Activated T-helper 17 cell treated with anti-CD3 and anti-CD28 coated beads, Interleukin-2, amount 50 U/mL, for 72 hours (primary cell): ENCODE data around the gene GOLGA2. TPM values are rescaled to one million over a fixed set of nuclear protein-coding genes. Genes with fewer than 3 reads are reported as not detected.

ENCODE experiments used
- ATAC-seq: fragments of 150-1000 bp; cut with Tn5 transposase; replicated peaks from 2 replicates; pipeline ENCODE4 v1.10.0; 2021; ENCODE audit warnings: mild to moderate bottlenecking, moderate library complexity
- H3K27ac Mint-ChIP-seq: one replicate; pipeline ENCODE4 v1.8.0; 2022; ENCODE audit warnings: mixed read lengths
- H3K27me3 Mint-ChIP-seq: one replicate; pipeline ENCODE4 v1.8.0; 2022; ENCODE audit warnings: mixed read lengths
- H3K36me3 Mint-ChIP-seq: one replicate; pipeline ENCODE4 v1.8.0; 2022; ENCODE audit warnings: low read depth, mild to moderate bottlenecking, mixed read lengths
- H3K4me1 Mint-ChIP-seq: one replicate; pipeline ENCODE4 v1.8.0; 2022; ENCODE audit warnings: mixed read lengths
- H3K4me3 Mint-ChIP-seq: one replicate; pipeline ENCODE4 v1.8.0; 2022; ENCODE audit warnings: mild to moderate bottlenecking, mixed read lengths
- H3K9me3 Mint-ChIP-seq: one replicate; pipeline ENCODE4 v1.8.0; 2022; ENCODE audit warnings: mixed read lengths
- total RNA-seq, 2 donors: library from RNA; stranded (reverse); gene quantifications; one replicate each; pipeline ENCODE4 v1.2.3, GENCODE V29; 2022

The GOLGA2 gene
- 10 to 100 TPM; 31.2 to 60.0 TPM for total RNA-seq

- H3K4me1 Mint-ChIP-seq: peaks cover 27% of the 10 kb centered on the region
- peaks cover 51% of the 10 kb centered on the region for H3K36me3 Mint-ChIP-seq
- peak within 1 kb of the TSS; percentile 100 for H3K27ac Mint-ChIP-seq
- H3K4me3 Mint-ChIP-seq: peak within 1 kb of the TSS; percentile 99
- H3K9me3 Mint-ChIP-seq: no peaks in the 10 kb centered on the region
- no peaks in the 10 kb centered on the region for H3K27me3 Mint-ChIP-seq
- ATAC-seq: peak; percentile 68
Observed at GRCh38 chr9:128275198-128276007, at the start of gene GOLGA2. Gene GOLGA2, minus strand, starts transcription at chr9:128276007. Its CDS starts 31 bp downstream, at chr9:128275976.

DNA sequence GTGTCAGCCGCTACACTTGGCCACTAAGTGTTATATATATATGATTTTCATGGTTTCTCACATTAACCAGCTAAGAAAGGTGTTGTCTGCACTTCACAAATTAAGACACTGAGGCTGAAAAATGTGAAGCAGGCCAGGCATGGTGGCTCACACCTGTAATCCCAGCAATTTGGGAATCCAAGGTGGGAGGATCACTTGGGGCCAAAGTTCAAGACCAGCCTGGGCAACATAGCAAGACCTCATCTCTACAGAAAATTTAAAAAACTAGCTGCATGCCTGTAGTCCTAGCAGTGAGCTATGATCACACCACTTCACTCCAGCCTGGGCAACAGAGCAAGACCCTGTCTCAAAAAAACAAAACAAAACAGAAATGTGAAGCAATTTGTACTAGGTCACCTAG lies 48.6 kb upstream of the GOLGA2 start:
- Mint-ChIP-seq H3K4me1 (peaks cover 8% of the 10 kb centered on the region), H3K9me3 (no peaks in the 10 kb centered on the region), H3K27me3 (no peaks in the 10 kb centered on the region), H3K36me3 (peaks cover 39% of the 10 kb centered on the region), H3K27ac (peak overlapping the region; percentile 33), H3K4me3 (peak overlapping the region; percentile 88)
- ATAC-seq: no peak

DNA sequence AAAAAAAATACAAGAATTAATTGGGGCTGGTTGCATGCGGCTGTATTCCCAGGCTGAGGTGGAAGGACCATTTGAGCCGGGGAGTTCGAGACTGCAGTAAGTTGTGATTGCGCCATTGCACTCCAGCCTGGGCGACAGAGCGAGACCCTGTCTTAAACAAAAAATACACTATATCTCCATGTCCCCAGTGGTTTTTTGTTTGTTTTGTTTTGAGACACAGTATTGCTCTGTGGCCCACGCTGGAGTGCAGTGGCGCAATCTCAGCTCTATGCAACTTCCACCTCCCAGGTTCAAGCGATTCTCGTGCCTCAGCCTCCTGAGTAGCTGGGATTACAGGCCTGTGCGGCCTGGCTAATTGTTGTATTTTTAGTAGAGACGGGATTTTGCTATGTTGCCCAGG lies 48.0 kb upstream of the GOLGA2 start:
- H3K4me3 Mint-ChIP-seq: peak overlapping the region; percentile 88
- H3K36me3 Mint-ChIP-seq: peaks cover 39% of the 10 kb centered on the region
- peaks cover 8% of the 10 kb centered on the region for H3K4me1 Mint-ChIP-seq
- ATAC-seq: no peak
- peak overlapping the region; percentile 98 for H3K27ac Mint-ChIP-seq
- H3K9me3 Mint-ChIP-seq: no peaks in the 10 kb centered on the region
- H3K27me3 Mint-ChIP-seq: no peaks in the 10 kb centered on the region

DNA sequence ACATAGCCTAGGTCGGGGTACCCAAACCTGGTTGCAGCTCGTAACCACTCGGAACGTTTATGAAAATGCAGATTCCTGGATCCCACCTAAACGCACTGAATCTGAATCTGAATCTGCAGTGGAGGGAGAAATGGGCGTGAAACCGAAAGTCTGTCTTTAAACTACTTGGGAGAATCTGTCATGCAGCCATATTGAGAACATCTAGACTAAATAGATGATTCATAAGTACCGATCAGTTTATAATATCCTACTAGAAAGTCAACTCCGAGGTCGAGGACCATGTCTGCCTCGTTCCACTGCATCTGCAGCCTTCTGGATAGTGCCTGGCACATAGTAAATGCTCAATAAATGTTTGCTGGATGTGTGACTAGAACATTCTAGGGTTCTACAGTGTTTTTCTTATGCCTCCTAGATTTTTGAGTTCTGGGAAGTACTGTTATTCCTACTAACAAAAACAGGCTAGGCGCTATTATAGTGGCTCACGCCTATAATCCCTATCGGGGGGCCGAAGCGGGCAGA lies 47.5 kb upstream of the GOLGA2 start:
- ATAC-seq: peak; percentile 38
- peaks cover 39% of the 10 kb centered on the region for H3K36me3 Mint-ChIP-seq
- no peaks in the 10 kb centered on the region for H3K9me3 Mint-ChIP-seq

GRCh38 chr9:128322404-128323211 lies 46.8 kb upstream of the GOLGA2 start, which contains the start of the genes COQ4 and TRUB2:
Gene COQ4, plus strand, starts transcription at chr9:128322839. Its CDS starts 20 bp downstream, at chr9:128322859.
Gene TRUB2, minus strand, starts transcription at chr9:128322447. Its CDS starts 39 bp downstream, at chr9:128322408.
- Mint-ChIP-seq H3K36me3 (peaks cover 37% of the 10 kb centered on the region), H3K4me3 (peak within 1 kb of the TSS; percentile 88), H3K9me3 (no peaks in the 10 kb centered on the region), H3K4me1 (peaks cover 8% of the 10 kb centered on the region), H3K27ac (peak within 1 kb of the TSS; percentile 98), H3K27me3 (no peaks in the 10 kb centered on the region)
- ATAC-seq: peak; percentile 90

More for the DNA sequence above, 47.5 kb upstream of the GOLGA2 start:
- Mint-ChIP-seq H3K4me1 (peaks cover 8% of the 10 kb centered on the region), H3K27me3 (no peaks in the 10 kb centered on the region), H3K4me3 (peak overlapping the region; percentile 88), H3K27ac (peak overlapping the region; percentile 98)

DNA sequence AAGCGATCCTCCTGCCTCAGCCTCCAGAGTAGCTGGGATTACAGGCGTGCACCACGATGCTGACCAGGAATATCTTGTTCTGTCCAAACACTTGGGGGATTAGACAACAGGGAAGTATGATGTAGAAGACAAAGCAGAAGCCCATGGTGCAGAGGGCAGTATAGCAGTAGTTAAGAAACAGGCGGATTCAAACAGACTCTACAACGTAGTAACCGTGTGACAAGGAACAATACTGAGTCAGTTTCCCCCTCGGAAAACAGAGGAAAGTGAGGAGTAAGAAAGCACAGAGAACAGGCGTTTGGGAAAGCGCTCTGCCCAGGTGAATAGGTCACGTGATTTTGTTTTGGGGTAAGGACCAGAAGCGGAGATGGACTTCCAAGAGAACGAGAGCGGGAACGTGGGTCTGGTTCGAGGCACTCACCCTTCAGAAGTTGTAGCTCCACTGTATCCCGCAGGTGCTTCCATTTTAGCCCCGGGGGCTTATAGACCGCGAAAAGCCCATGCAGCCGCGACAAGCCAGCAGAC lies 46.1 kb upstream of the GOLGA2 start:
- no peaks in the 10 kb centered on the region for H3K9me3 Mint-ChIP-seq
- H3K4me1 Mint-ChIP-seq: peaks cover 8% of the 10 kb centered on the region
- no peaks in the 10 kb centered on the region for H3K27me3 Mint-ChIP-seq
- peaks cover 42% of the 10 kb centered on the region for H3K36me3 Mint-ChIP-seq
- ATAC-seq: peak; percentile 7
- peak overlapping the region; percentile 88 for H3K4me3 Mint-ChIP-seq
- peak overlapping the region; percentile 98 for H3K27ac Mint-ChIP-seq

DNA sequence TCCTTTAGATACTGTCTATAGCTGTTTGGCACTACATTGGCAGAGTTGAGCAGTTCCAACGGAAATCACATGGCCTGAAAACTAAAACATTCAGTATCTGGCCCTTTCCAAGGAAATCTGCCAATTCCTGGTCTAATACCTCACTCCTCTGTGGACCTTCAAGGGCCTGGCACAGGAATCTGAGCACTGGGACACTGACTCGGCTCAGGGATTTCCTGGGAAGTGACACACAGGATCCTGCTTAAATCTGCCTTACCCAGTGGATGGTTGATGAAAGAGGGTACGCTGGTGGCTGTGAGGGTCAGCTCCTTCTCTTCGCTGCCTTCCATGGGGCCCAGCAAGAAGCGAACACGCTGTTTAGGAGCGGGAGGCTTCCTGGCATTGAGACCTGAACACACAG lies 45.5 kb upstream of the GOLGA2 start:
- H3K4me3 Mint-ChIP-seq: peak overlapping the region; percentile 88
- ATAC-seq: no peak
- H3K4me1 Mint-ChIP-seq: peaks cover 8% of the 10 kb centered on the region
- no peaks in the 10 kb centered on the region for H3K9me3 Mint-ChIP-seq
- H3K27ac Mint-ChIP-seq: peak overlapping the region; percentile 98
- H3K27me3 Mint-ChIP-seq: no peaks in the 10 kb centered on the region
- H3K36me3 Mint-ChIP-seq: peaks cover 48% of the 10 kb centered on the region

DNA sequence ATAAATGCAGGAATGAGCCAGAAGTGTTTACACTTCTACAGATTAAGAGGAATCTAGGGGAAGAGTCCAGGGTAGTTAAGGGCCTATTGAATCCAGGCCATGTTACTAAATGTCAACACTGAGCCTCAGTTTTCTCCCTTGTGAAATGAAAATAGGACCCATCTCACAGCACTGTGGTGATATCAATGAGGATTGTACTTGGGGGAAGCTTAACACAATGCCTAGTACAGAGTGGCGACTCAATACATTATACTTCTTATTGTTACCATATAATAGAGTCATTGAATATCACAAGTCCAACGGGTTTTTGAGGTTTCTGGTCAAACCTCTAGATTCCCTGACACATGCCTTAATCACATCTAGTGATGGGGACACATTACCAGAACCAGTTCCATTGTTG lies 41.8 kb upstream of the GOLGA2 start:
- peaks cover 68% of the 10 kb centered on the region for H3K36me3 Mint-ChIP-seq

DNA sequence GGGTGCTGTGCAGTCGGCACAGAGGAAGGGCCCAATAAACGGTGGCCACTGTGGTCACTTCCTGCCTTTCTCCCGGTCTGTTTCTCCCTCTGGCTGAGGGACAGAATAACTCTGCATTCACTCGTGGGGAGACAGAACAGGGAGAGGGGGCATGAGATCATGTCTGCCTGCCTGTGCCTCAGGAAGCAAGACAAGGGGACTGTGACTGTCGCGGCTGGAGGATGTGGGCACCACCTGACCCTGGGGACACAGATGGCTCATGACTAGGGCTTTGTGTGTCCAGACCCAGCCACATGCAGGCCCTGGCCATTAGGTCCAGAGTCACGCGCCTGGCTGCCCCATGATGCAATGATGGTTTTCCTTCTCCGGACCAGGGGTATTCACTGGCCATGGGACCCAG lies 40.6 kb upstream of the GOLGA2 start:
- no peaks in the 10 kb centered on the region for H3K9me3 Mint-ChIP-seq
- H3K36me3 Mint-ChIP-seq: peaks cover 68% of the 10 kb centered on the region
- no peak for ATAC-seq
- H3K27me3 Mint-ChIP-seq: no peaks in the 10 kb centered on the region
- no peak overlapping the region for H3K27ac Mint-ChIP-seq
- no peaks in the 10 kb centered on the region for H3K4me1 Mint-ChIP-seq
- no peak overlapping the region for H3K4me3 Mint-ChIP-seq

More for the DNA sequence above, 41.8 kb upstream of the GOLGA2 start:
- no peaks in the 10 kb centered on the region for H3K4me1 Mint-ChIP-seq
- ATAC-seq: no peak
- H3K27ac Mint-ChIP-seq: peak overlapping the region; percentile 64
- no peaks in the 10 kb centered on the region for H3K27me3 Mint-ChIP-seq
- H3K4me3 Mint-ChIP-seq: no peak overlapping the region
- no peaks in the 10 kb centered on the region for H3K9me3 Mint-ChIP-seq

DNA sequence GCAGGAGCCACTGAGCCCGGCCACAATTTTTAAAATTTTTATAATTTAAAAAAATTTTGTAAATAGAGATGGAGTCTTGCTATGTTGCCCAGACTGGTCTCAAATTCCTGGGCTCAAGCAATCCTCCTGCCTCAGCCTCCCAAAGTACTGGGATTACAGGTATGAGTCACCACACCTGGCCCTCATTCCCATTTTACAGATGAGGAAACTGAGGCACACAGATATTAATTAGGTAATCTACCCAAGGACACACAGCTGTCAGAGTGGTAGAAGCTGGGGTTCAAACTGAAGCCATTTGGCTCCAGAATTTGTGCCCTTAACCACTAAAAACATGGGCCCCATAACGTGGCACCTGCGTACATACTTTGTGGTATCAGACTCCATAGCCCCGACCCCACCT lies 38.9 kb upstream of the GOLGA2 start:
- Mint-ChIP-seq H3K27ac (no peak overlapping the region), H3K4me3 (no peak overlapping the region), H3K27me3 (no peaks in the 10 kb centered on the region), H3K4me1 (no peaks in the 10 kb centered on the region), H3K9me3 (no peaks in the 10 kb centered on the region), H3K36me3 (peaks cover 70% of the 10 kb centered on the region)
- ATAC-seq: no peak

GRCh38 chr9:128310461-128310860 lies 34.7 kb upstream of the GOLGA2 start:
- ATAC-seq: no peak
- H3K27ac Mint-ChIP-seq: no peak overlapping the region

DNA sequence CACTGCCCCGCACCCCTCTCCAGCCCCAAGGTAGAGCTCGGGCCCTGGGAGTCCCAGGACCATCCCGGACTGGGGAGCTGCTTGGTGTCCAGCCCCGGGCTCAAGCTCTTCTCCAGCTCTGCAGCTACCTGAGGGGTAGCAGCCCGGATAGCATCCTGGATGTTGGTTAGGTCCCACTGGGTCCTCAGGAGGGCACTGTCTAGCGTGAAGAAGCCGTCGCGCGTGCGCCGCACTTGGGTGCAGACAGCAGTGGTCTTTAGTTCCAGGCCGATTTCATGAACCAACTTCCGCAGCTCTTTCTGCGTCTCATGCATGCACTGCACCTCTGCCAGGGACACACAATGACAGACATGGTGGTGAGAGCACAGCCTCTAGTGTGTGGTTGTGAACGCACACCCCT lies 33.7 kb upstream of the GOLGA2 start:
- Mint-ChIP-seq H3K27me3 (no peaks in the 10 kb centered on the region), H3K4me1 (no peaks in the 10 kb centered on the region), H3K27ac (no peak overlapping the region), H3K9me3 (no peaks in the 10 kb centered on the region), H3K4me3 (no peak overlapping the region), H3K36me3 (peaks cover 56% of the 10 kb centered on the region)
- no peak for ATAC-seq

More at GRCh38 chr9:128310461-128310860, 34.7 kb upstream of the GOLGA2 start:
- H3K4me1 Mint-ChIP-seq: no peaks in the 10 kb centered on the region
- no peak overlapping the region for H3K4me3 Mint-ChIP-seq
- no peaks in the 10 kb centered on the region for H3K27me3 Mint-ChIP-seq
- no peaks in the 10 kb centered on the region for H3K9me3 Mint-ChIP-seq
- H3K36me3 Mint-ChIP-seq: peaks cover 63% of the 10 kb centered on the region

GRCh38 chr9:128304971-128305288 lies 29.1 kb upstream of the GOLGA2 start:
- H3K36me3 Mint-ChIP-seq: peaks cover 21% of the 10 kb centered on the region
- H3K4me3 Mint-ChIP-seq: no peak overlapping the region
- no peak for ATAC-seq
- no peaks in the 10 kb centered on the region for H3K27me3 Mint-ChIP-seq
- no peaks in the 10 kb centered on the region for H3K9me3 Mint-ChIP-seq
- H3K27ac Mint-ChIP-seq: peak overlapping the region; percentile 73
- peaks cover 4% of the 10 kb centered on the region for H3K4me1 Mint-ChIP-seq
